Skeletal muscle tissue (tissue), 4 donors: ENCODE measurements around the gene GCLC. TPM values are rescaled to one million over a fixed set of nuclear protein-coding genes. Genes with fewer than 3 reads are reported as not detected.
A peak's percentile ranks its signal among the peaks of the same experiment; 100 is the strongest.

ENCODE experiments used
- H3K27ac ChIP-seq: one replicate; pipeline ENCODE4 v1.7.0; 2013; ENCODE audit warnings: mild to moderate bottlenecking, low read depth, low read length, inconsistent platforms
- H3K27me3 ChIP-seq, 3 donors: one replicate each; pipeline ENCODE4 v1.7.0; 2013; ENCODE audit warnings: low read length in 3 of 3; ENCODE audit not compliant: control insufficient read depth in 3 of 3, insufficient read depth in 3 of 3
- H3K36me3 ChIP-seq, 3 donors: one replicate each; pipeline ENCODE4 v1.7.0; 2013; ENCODE audit warnings: low read length in 3 of 3; ENCODE audit not compliant: control insufficient read depth in 3 of 3, insufficient read depth in 3 of 3
- H3K4me1 ChIP-seq, 3 donors: one replicate each; pipeline ENCODE4 v1.7.0; 2013; ENCODE audit warnings: low read length in 3 of 3, mild to moderate bottlenecking in 3 of 3; ENCODE audit not compliant: control insufficient read depth in 3 of 3, insufficient read depth in 3 of 3
- H3K4me3 ChIP-seq, 3 donors: one replicate each; pipeline ENCODE4 v1.7.0; 2013; ENCODE audit warnings: low read length in 3 of 3
- H3K9ac ChIP-seq, 3 donors: one replicate each; pipeline ENCODE4 v1.7.0; 2013; ENCODE audit warnings: low read length in 3 of 3, mild to moderate bottlenecking in 3 of 3, moderate library complexity in 2 of 3, low read depth in 1 of 3
- H3K9me3 ChIP-seq, 3 donors: one replicate each; pipeline ENCODE4 v1.7.0; 2013; ENCODE audit warnings: low read length in 3 of 3; ENCODE audit not compliant: control insufficient read depth in 3 of 3
- total RNA-seq: library from RNA; depleted of rRNA; stranded (reverse); fragments of >200 nt; gene quantifications from one replicate; pipeline ENCODE4 v1.2.3, GENCODE V29; 2014
- donor health status: Osteomylitis.

The GCLC gene
- total RNA-seq, 1 donor from 2014 or later, result 9.4 TPM

- H3K9ac ChIP-seq, result peak overlapping the region in 1 of 3 donors; percentile 46
- H3K36me3 ChIP-seq, result no peaks in the 10 kb centered on the region
- H3K27ac ChIP-seq, result peak overlapping the region; percentile 32
- H3K27me3 ChIP-seq, result no peaks in the 10 kb centered on the region
- peaks cover 27 to 47% (median 38%) of the 10 kb centered on the region in 3 donors for H3K4me1 ChIP-seq
- H3K9me3 ChIP-seq, result no peaks in the 10 kb centered on the region
- no peak overlapping the region for H3K4me3 ChIP-seq
Observed at GRCh38 chr6:53529324-53530036, 15.4 kb downstream of the GCLC start.

GRCh38 chr6:53528107-53528506 lies 16.8 kb downstream of the GCLC start:
- H3K27ac ChIP-seq, result no peak overlapping the region
- H3K4me1 ChIP-seq, result peaks cover 27 to 57% (median 49%) of the 10 kb centered on the region in 3 donors
- H3K4me3 ChIP-seq, result no peak overlapping the region
- H3K36me3 ChIP-seq, result no peaks in the 10 kb centered on the region
- no peaks in the 10 kb centered on the region for H3K27me3 ChIP-seq
- H3K9ac ChIP-seq, result no peak overlapping the region
- H3K9me3 ChIP-seq, result no peaks in the 10 kb centered on the region

GRCh38 chr6:53527249-53527765 lies 17.6 kb downstream of the GCLC start:
- Histone ChIP-seq H3K9me3 (no peaks in the 10 kb centered on the region), H3K9ac (no peak overlapping the region), H3K36me3 (no peaks in the 10 kb centered on the region), H3K4me3 (no peak overlapping the region), H3K27me3 (no peaks in the 10 kb centered on the region), H3K27ac (no peak overlapping the region), H3K4me1 (peaks cover 27 to 53% (median 46%) of the 10 kb centered on the region in 3 donors)

- H3K36me3 ChIP-seq, result no peaks in the 10 kb centered on the region
- H3K4me3 ChIP-seq, result no peak overlapping the region
- no peak overlapping the region for H3K27ac ChIP-seq
- no peaks in the 10 kb centered on the region for H3K27me3 ChIP-seq
- peaks cover 17 to 40% (median 34%) of the 10 kb centered on the region in 3 donors for H3K4me1 ChIP-seq
- H3K9me3 ChIP-seq, result no peaks in the 10 kb centered on the region
- H3K9ac ChIP-seq, result no peak overlapping the region
Observed at GRCh38 chr6:53526000-53526399, 18.9 kb downstream of the GCLC start.

GRCh38 chr6:53524455-53524815 lies 20.5 kb downstream of the GCLC start:
- no peak overlapping the region for H3K27ac ChIP-seq

GRCh38 chr6:53523511-53524454 lies 21.1 kb downstream of the GCLC start:
- Histone ChIP-seq H3K36me3 (peaks cover 7 to 12% (median 9%) of the 10 kb centered on the region in 3 donors), H3K9ac (peak overlapping the region in 1 of 3 donors; percentile 55), H3K27me3 (no peaks in the 10 kb centered on the region), H3K4me1 (peaks cover 0 to 21% (median 18%) of the 10 kb centered on the region in 3 donors), H3K4me3 (no peak overlapping the region), H3K27ac (peak overlapping the region; percentile 20), H3K9me3 (no peaks in the 10 kb centered on the region)

More at GRCh38 chr6:53524455-53524815, 20.5 kb downstream of the GCLC start:
- Histone ChIP-seq H3K9ac (no peak overlapping the region), H3K4me3 (no peak overlapping the region), H3K27me3 (no peaks in the 10 kb centered on the region), H3K9me3 (no peaks in the 10 kb centered on the region), H3K4me1 (peaks cover under 1 to 24% (median 21%) of the 10 kb centered on the region in 3 donors), H3K36me3 (peaks cover 5 to 12% (median 7%) of the 10 kb centered on the region in 3 donors)

GRCh38 chr6:53520320-53520928 lies 24.5 kb downstream of the GCLC start:
- no peaks in the 10 kb centered on the region for H3K27me3 ChIP-seq
- H3K4me3 ChIP-seq, result no peak overlapping the region
- H3K36me3 ChIP-seq, result peaks cover 12 to 15% (median 13%) of the 10 kb centered on the region in 3 donors
- H3K9me3 ChIP-seq, result no peaks in the 10 kb centered on the region
- no peak overlapping the region for H3K9ac ChIP-seq
- H3K4me1 ChIP-seq, result peaks cover 0 to 13% (median 11%) of the 10 kb centered on the region in 3 donors
- H3K27ac ChIP-seq, result no peak overlapping the region

- H3K9me3 ChIP-seq, result no peaks in the 10 kb centered on the region
- no peak overlapping the region for H3K27ac ChIP-seq
- H3K4me1 ChIP-seq, result peaks cover 0 to 8% (median 6%) of the 10 kb centered on the region in 3 donors
- no peak overlapping the region for H3K9ac ChIP-seq
- no peaks in the 10 kb centered on the region for H3K27me3 ChIP-seq
- H3K4me3 ChIP-seq, result no peak overlapping the region
- peaks cover 15 to 22% (median 21%) of the 10 kb centered on the region in 3 donors for H3K36me3 ChIP-seq
Observed at GRCh38 chr6:53518862-53519261, 26.0 kb downstream of the GCLC start.

GRCh38 chr6:53517021-53517420 lies 27.9 kb downstream of the GCLC start:
- no peaks in the 10 kb centered on the region for H3K9me3 ChIP-seq
- H3K27ac ChIP-seq, result no peak overlapping the region
- H3K27me3 ChIP-seq, result no peaks in the 10 kb centered on the region
- no peak overlapping the region for H3K9ac ChIP-seq
- no peaks in the 10 kb centered on the region for H3K4me1 ChIP-seq
- no peak overlapping the region for H3K4me3 ChIP-seq
- peaks cover 15 to 36% (median 23%) of the 10 kb centered on the region in 3 donors for H3K36me3 ChIP-seq
